Amygdala (tissue), 56 donors: ENCODE results near the gene FAM228A.
"Not testable (repeated sequence)": the region's sequence is repeated elsewhere in the genome, so short reads cannot be mapped to it uniquely, and the experiment has no call there.

ENCODE experiments used
- DNase-seq, 56 donors: peaks; one replicate each; lab custom pipeline; 2025; lab: John Stamatoyannopoulos, UW

FAM228A gene

DNA sequence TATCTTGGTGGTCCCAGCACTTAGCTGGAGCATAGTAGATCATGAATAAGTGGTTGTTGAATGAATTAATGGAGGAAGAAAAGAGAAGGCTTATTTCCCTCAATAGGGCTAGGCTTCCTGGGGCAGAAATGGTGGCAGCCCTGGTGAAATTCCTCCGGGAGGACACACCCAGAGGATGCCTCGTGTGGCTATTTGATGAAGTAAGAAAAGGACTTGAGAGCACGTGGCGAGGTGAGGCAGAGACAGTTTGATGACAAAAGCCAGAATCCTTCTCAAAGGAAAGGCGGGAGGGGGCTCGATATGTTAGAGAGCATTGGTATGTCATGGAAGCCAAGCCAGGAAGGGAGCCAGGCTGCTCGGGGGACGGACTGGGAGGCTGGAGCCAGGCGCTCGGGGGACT is 14.7 kb downstream of the FAM228A start:
- DNase-seq, result no peak

- DNase-seq, result no peak
Observed at GRCh38 chr2:24190503-24190902, 15.7 kb downstream of the FAM228A start.

- DNase-seq, result no peak
Observed at GRCh38 chr2:24191156-24191555, 16.3 kb downstream of the FAM228A start.

DNA sequence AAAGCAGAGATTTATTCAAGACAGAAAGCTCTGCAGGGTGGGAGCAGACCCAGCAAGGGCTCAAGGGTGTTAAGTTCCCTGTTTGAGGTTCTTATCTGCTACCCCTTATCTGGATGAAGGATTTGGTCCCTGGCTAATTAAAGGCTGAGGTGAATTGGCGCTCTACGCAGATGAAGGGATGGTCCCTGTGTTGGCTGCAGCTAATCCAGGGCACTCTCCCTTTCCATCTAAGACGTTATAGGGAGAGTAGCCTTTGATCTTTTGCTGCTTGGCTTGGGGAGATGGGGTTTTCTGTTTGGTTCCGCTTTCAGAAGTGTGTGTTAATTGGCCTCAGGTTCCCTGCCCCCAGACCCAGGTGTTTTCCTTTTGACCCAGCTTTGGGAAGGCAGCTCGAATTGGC is 17.0 kb downstream of the FAM228A start:
- no peak for DNase-seq

DNA sequence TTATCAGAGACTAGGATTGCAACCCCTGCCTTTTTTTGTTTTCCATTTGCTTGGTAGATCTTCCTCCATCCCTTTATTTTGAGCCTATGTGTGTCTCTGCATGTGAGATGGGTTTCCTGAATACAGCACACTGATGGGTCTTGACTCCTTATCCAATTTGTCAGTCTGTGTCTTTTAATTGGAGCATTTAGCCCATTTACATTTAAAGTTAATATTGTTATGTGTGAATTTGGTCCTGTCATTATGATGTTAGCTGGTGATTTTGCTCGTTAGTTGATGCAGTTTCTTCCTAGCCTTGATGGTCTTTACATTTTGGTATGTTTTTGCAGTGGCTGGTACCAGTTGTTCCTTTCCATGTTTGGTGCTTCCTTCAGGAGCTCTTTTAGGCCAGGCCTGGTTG is 22.4 kb downstream of the FAM228A start:
- not testable (repeated sequence) for DNase-seq

DNA sequence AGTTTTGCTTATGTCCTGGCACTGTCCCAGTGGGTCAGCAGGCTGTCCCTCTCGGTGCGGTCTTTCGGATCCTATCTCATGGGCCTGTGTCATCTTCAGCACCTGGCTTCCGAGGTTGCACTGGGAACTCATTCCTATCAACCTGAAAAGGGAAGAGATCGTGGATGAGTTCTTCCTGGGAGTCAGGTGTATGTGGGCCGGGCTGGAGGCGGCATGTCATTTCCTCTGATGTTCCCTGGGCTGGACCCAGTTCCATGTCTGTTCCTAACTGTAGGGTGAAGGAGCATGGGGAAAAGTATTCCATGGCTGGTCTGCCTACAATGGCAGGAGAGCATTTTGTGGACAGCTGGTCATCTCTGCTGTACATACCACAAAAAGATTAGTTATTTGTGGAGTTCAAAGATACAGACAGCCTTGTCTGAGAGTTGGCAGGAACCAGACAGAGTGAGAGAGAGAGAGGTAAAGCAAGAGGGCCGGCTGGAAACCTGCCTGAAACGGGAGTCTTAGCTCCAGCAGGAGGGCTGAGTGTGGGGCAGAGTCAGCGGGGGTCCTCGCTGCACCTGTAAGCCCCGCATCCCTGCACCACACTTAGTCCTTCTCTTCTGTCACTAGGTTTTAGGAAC is 25.2 kb downstream of the FAM228A start:
- DNase-seq, result no peak

DNA sequence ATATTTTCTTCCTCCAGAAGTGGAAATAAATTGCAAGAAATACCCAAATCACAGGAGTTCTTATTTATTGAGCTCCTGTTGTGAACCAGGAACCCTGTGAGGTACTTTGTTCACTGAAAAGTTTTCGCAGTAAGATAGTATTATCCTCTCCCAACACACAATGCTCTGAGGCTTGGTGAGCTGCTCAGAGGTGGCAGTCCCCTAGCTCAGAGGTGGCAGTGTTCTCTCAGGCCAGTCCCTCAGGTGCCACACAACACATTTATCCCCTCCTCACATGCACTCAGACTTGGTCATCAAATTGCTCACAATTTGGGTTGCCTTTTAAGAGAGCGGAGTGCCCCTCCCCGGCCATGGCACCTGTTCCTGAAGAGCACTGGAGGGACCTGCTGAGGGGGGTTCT is 25.9 kb downstream of the FAM228A start:
- DNase-seq, result no peak

- no peak for DNase-seq
Observed at GRCh38 chr2:24203029-24203786, 28.4 kb downstream of the FAM228A start.

- no peak for DNase-seq
Observed at GRCh38 chr2:24203787-24204150, 28.9 kb downstream of the FAM228A start.

- DNase-seq, result no peak
Observed at GRCh38 chr2:24204505-24204904, 29.7 kb downstream of the FAM228A start.

DNA sequence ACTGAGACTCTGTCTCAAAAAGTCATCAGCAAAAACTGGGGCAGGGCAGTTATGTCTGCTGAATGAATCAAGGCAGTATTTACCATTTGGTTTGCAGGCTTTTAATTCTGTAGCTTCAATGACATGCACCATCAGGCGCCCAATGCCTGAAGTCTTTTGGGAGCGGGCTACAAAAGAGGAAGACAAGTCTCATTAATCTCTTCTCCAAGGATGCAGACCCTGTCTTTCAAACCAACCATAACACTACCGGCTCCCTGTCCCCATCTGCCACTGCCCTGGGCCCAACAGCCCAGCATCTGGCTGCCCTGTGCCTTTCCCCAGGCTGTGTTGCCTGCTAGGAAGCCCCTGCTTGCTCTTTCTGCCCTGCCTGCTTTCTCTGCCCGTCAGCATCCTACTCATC is 30.3 kb downstream of the FAM228A start:
- no peak for DNase-seq

GRCh38 chr2:24206242-24206641 is 31.4 kb downstream of the FAM228A start:
- no peak for DNase-seq

DNA sequence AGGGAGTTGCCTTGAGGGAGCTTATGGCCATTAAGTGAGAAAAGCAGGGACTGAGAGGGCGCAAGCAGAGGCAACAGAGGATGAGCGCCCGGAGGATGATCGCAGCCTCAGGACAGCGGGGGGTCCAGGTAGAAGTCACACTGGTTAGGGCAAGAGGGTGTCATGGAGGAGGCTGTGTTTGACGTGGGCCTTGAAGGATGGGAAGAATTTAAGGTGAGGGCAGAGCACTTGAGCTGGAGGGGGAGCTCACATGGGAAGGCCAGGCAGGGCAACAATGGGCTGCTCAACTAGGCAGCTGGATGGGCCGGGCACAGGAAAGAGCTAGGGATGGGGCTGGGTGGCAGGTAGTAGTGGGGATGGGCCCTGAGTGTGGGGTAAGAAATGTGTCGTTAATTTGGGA is 31.9 kb downstream of the FAM228A start:
- no peak for DNase-seq

DNA sequence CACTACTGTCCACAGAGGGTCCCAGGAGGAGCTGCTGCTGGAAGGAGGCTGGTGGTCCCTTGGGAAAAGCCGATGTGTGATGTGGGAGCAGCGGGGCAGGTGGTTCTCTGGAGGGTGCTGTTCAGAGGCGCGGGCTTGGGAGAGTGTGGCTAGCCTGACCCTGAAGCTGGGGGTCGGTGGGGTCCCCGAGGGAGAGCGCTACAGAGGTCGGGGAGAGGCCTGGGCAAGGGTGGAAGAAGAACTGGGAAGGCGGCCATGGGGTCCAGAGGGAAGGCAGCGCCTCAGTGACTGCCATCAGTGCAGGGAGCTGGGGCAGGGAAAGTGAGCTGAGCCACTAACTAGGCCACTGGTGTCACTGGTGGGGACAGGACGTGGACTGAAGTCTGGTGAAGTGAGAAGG is 32.5 kb downstream of the FAM228A start:
- DNase-seq, result no peak

GRCh38 chr2:24208490-24208889 is 33.6 kb downstream of the FAM228A start:
- DNase-seq, result no peak

GRCh38 chr2:24209389-24210105 is 34.7 kb downstream of the FAM228A start:
- no peak for DNase-seq

DNA sequence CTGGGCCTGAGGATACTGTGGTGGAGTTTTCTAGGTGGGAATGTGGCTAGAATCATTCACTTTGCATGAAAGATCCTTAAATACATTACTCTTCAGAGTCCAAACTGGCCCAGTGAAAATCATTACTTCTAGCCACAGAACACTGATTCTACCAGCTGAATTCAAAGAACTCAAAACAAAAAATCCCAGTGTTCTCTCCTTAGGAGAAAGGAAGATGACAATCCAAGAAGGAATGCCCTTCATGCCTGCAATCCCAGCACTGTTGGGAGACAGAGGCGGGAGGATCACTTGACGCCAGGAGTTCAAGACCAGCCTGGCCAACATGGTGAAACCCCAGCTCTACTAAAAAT is 35.2 kb downstream of the FAM228A start:
- DNase-seq, result no peak

DNA sequence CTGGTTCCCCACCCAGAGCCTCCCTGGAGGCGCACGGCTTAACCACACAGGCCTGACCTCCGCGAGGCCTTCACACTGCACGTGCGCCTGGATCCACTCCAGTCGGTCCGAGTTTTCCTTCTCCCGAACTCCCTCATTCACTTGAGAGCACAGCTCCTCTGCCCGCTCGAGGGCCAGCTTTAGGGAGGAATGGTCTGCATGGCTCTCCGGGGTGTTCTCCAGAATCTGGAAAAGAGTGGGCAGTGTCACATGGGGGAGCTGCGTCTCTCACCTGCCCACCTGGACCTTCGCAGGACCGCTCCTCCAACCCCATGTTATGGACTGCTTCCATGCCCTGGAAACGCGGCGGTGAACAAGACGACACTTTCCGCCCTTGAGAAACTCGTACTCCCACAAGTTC is 35.9 kb downstream of the FAM228A start:
- DNase-seq, result no peak

- no peak for DNase-seq
Observed at GRCh38 chr2:24211408-24211807, 36.6 kb downstream of the FAM228A start.

- no peak for DNase-seq
Observed at GRCh38 chr2:24214880-24215279, 40.0 kb downstream of the FAM228A start.

DNA sequence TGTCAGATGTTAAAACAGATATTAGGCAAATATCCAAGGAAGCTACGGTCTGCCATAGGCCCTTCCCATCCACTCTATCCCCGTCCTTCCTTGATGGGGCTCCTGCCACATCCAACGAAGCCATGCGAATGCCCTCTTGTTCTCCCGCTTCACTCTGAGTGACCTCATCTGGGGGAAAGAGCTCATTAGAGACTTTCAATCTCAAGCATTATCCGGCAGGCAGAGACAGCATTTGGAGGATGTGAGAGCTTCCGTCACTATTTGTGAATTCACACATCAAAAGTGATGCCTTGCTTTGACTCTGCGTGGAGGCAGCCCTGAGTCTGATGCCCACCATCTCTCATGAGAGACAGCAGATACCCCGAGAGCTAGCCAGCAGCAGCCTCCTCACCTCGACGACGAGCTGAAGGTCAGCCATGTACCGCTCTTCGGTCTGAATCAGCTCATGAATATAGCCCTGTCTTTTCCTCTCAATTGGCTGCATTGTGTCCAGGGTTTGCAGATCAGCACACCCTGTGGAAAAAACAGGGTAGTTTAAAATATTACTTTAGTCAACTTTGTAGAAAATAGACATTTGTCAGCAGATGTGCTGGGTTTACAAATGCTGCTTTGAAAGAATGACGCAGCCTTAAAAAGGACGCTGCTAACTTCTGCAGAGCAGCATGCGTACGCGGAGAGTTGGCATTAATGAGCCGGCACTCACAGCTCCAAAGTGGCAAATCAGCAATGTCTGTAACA is 45.9 kb downstream of the FAM228A start:
- DNase-seq, result peak in 15 of 56 donors; percentile 13 to 64 (median 35)
